ENCODE results near the gene CYSLTR2.
A peak's percentile ranks its signal among the peaks of the same experiment; 100 is the strongest.

CYSLTR2 gene

GRCh38 chr13:48727241-48728011 lies 73.7 kb downstream of the CYSLTR2 start (continued):
- TF ChIP-seq ZNF558 (tag by site-specific recombination; IDR thresholded peaks at IDR 0.05) (0 out of 2 replicates have a peak, but pooled peaks have one; percentile 11), ZNF132 (tag by site-specific recombination; IDR thresholded peaks at IDR 0.05; ENCODE audit: borderline replicate concordance) (no peak), ZNF670 (tag by site-specific recombination; IDR thresholded peaks at IDR 0.05; ENCODE audit: low read depth) (no peak), ZNF555 (tag by site-specific recombination; conservative IDR thresholded peaks at IDR 0.05) (no peak), ZNF791 (tag by site-specific recombination; IDR thresholded peaks at IDR 0.05) (no peak), ZNF211 (tag by site-specific recombination; IDR thresholded peaks at IDR 0.05; ENCODE audit: low read depth) (no peak), ZNF362 (tag by site-specific recombination; IDR thresholded peaks at IDR 0.05) (no peak), ZNF701 (tag by site-specific recombination; IDR thresholded peaks at IDR 0.05) (no peak), TRIM28 (IDR thresholded peaks at IDR 0.05; ENCODE audit: borderline replicate concordance, low read length) (no peak), ZNF121 (tag by site-specific recombination; IDR thresholded peaks at IDR 0.05) (no peak), ZBTB49 (tag by site-specific recombination; IDR thresholded peaks at IDR 0.05; ENCODE audit: low read depth) (no peak), ZXDB (tag by site-specific recombination; IDR thresholded peaks at IDR 0.05) (no peak), ZNF658 (tag by site-specific recombination; IDR thresholded peaks at IDR 0.05) (no peak), ZNF707 (tag by site-specific recombination; IDR thresholded peaks at IDR 0.05) (no peak), ZBTB6 (tag by site-specific recombination; IDR thresholded peaks at IDR 0.05) (no peak), ZNF138 (tag by site-specific recombination; IDR thresholded peaks at IDR 0.05; ENCODE audit: borderline replicate concordance) (no peak), ZNF423 (tag by site-specific recombination; IDR thresholded peaks at IDR 0.05) (no peak), ZNF629 (tag by site-specific recombination; IDR thresholded peaks at IDR 0.05) (peak; percentile 91), ZNF19 (tag by site-specific recombination; IDR thresholded peaks at IDR 0.05; ENCODE audit: low read depth) (no peak), ZNF513 (tag by site-specific recombination; IDR thresholded peaks at IDR 0.05) (no peak), ZNF350 (tag by site-specific recombination; IDR thresholded peaks at IDR 0.05) (no peak), OSR2 (tag by site-specific recombination; IDR thresholded peaks at IDR 0.05) (peak; percentile 92), ZSCAN16 (tag by site-specific recombination; IDR thresholded peaks at IDR 0.05) (no peak), ZNF76 (tag by site-specific recombination; IDR thresholded peaks at IDR 0.05; ENCODE audit: borderline replicate concordance, low read depth) (peak; percentile 56; the same call in 1 of the 2 replicates), ZIC2 (tag by site-specific recombination; IDR thresholded peaks at IDR 0.05) (no peak), ZNF777 (tag by site-specific recombination; IDR thresholded peaks at IDR 0.05; ENCODE audit: borderline replicate concordance) (no peak), ZBTB7A (tag by site-specific recombination; IDR thresholded peaks at IDR 0.05; ENCODE audit: low read depth) (no peak), PBX3 (CRISPR knock-in tag; IDR thresholded peaks at IDR 0.05) (no peak), TCF7L2 (IDR thresholded peaks at IDR 0.05; ENCODE audit: borderline replicate concordance, low read depth, low read length) (no peak), ZNF148 (tag by site-specific recombination; IDR thresholded peaks at IDR 0.05; ENCODE audit: borderline replicate concordance) (no peak), ZNF548 (tag by site-specific recombination; IDR thresholded peaks at IDR 0.05) (no peak)

All from HEK293 (cell line).